ENCODE results near the gene GNPAT. TPM values are rescaled to one million over a fixed set of nuclear protein-coding genes. Genes with fewer than 3 reads are reported as not detected.

Gene GNPAT
- total RNA-seq, 2 experiments from 2014 or later: 51.7 to 54.9 TPM

GRCh38 chr1:231193710-231194340 is 47.2 kb upstream of the GNPAT start:
- Histone ChIP-seq H3K4me2 (ENCODE audit: low read length) (no peak overlapping the region), H2AFZ (ENCODE audit: low read length) (no peak overlapping the region), H3K9me3 (ENCODE audit: low read length) (no peaks in the 10 kb centered on the region), H3K27ac (ENCODE audit: low read depth, low read length, poor library complexity, severe bottlenecking) (no peak overlapping the region), H4K20me1 (ENCODE audit: insufficient read depth, low read length) (no peaks in the 10 kb centered on the region), H3K4me1 (ENCODE audit: insufficient read depth, low read length, poor library complexity, severe bottlenecking) (no peaks in the 10 kb centered on the region), H3K79me2 (ENCODE audit: insufficient read depth, low read depth, low read length) (no peaks in the 10 kb centered on the region), H3K4me3 (ENCODE audit: low read depth, low read length, poor library complexity, severe bottlenecking) (no peak overlapping the region), H3K36me3 (ENCODE audit: insufficient read depth, low read length) (no peaks in the 10 kb centered on the region), H3K9me2 (ENCODE audit: insufficient read depth, low read length) (no peaks in the 10 kb centered on the region)
- intact Hi-C loops (cut with micrococcal nuclease; ENCODE audit: unreplicated experiment): no loop called here
- ChIA-PET POLR2A (no interaction called here), CTCF (ENCODE audit: unreplicated experiment) (no interaction called here)
- no TSS peak for BruUV-seq (replicated peaks)
- no peak for DNase-seq (ENCODE audit: low spot score)
- TF ChIP-seq CTCF (conservative IDR thresholded peaks at IDR 0.05; ENCODE audit: low read length): no peak
- TF ChIP-seq EZH2phosphoT487 (IDR thresholded peaks at IDR 0.05; ENCODE audit: borderline replicate concordance, low read depth, low read length): no peak

- no peak for TF ChIP-seq CTCF (conservative IDR thresholded peaks at IDR 0.05; ENCODE audit: low read length)
- no peak for TF ChIP-seq EZH2phosphoT487 (IDR thresholded peaks at IDR 0.05; ENCODE audit: borderline replicate concordance, low read depth, low read length)
- Histone ChIP-seq H3K4me2 (ENCODE audit: low read length) (no peak overlapping the region), H2AFZ (ENCODE audit: low read length) (no peak overlapping the region), H3K27ac (ENCODE audit: low read depth, low read length, poor library complexity, severe bottlenecking) (no peak overlapping the region), H3K9me3 (ENCODE audit: low read length) (no peaks in the 10 kb centered on the region), H3K4me1 (ENCODE audit: insufficient read depth, low read length, poor library complexity, severe bottlenecking) (no peaks in the 10 kb centered on the region), H3K36me3 (ENCODE audit: insufficient read depth, low read length) (no peaks in the 10 kb centered on the region), H3K4me3 (ENCODE audit: low read depth, low read length, poor library complexity, severe bottlenecking) (no peak overlapping the region), H3K9me2 (ENCODE audit: insufficient read depth, low read length) (no peaks in the 10 kb centered on the region), H4K20me1 (ENCODE audit: insufficient read depth, low read length) (no peaks in the 10 kb centered on the region), H3K79me2 (ENCODE audit: insufficient read depth, low read depth, low read length) (no peaks in the 10 kb centered on the region)
- POLR2A ChIA-PET: interaction anchor here (0.6 kb wide), 1 partner anchor 645 kb away, joined by 4 read pairs; no protein-coding TSS in a partner anchor
- intact Hi-C loops (cut with micrococcal nuclease; ENCODE audit: unreplicated experiment): no loop called here
- DNase-seq (ENCODE audit: low spot score): no peak
- BruUV-seq (replicated peaks): no TSS peak
- CTCF ChIA-PET (ENCODE audit: unreplicated experiment): no interaction called here
Observed at GRCh38 chr1:231194476-231194842, 46.6 kb upstream of the GNPAT start.

- no peak overlapping the region for H2AFZ ChIP-seq (ENCODE audit: low read length)
- intact Hi-C loops (cut with micrococcal nuclease; ENCODE audit: unreplicated experiment): no loop called here
- TF ChIP-seq EZH2phosphoT487 (IDR thresholded peaks at IDR 0.05; ENCODE audit: borderline replicate concordance, low read depth, low read length): no peak
- no peak for TF ChIP-seq CTCF (conservative IDR thresholded peaks at IDR 0.05; ENCODE audit: low read length)
- H4K20me1 ChIP-seq (ENCODE audit: insufficient read depth, low read length): no peaks in the 10 kb centered on the region
- H3K4me2 ChIP-seq (ENCODE audit: low read length): no peak overlapping the region
- no peak overlapping the region for H3K27ac ChIP-seq (ENCODE audit: low read depth, low read length, poor library complexity, severe bottlenecking)
- CTCF ChIA-PET (ENCODE audit: unreplicated experiment): no interaction called here
- no peaks in the 10 kb centered on the region for H3K9me2 ChIP-seq (ENCODE audit: insufficient read depth, low read length)
- no peaks in the 10 kb centered on the region for H3K4me1 ChIP-seq (ENCODE audit: insufficient read depth, low read length, poor library complexity, severe bottlenecking)
- H3K79me2 ChIP-seq (ENCODE audit: insufficient read depth, low read depth, low read length): no peaks in the 10 kb centered on the region
- H3K9me3 ChIP-seq (ENCODE audit: low read length): no peaks in the 10 kb centered on the region
- no peaks in the 10 kb centered on the region for H3K36me3 ChIP-seq (ENCODE audit: insufficient read depth, low read length)
- H3K4me3 ChIP-seq (ENCODE audit: low read depth, low read length, poor library complexity, severe bottlenecking): no peak overlapping the region
- BruUV-seq (replicated peaks): no TSS peak
- POLR2A ChIA-PET: interaction anchor here (0.5 to 0.6 kb wide), 2 partner anchors 115 to 645 kb away, joined by 3 to 4 read pairs; no protein-coding TSS in a partner anchor
- DNase-seq (ENCODE audit: low spot score): no peak
Observed at GRCh38 chr1:231194843-231195516, 46.0 kb upstream of the GNPAT start.

All from OCI-LY7 (cell line).